OCI-LY3 (cell line): ENCODE measurements around the gene TNK1.

Experiments used
- H2AFZ ChIP-seq: fragments of 200-600, 300-600 bp; shearing (Covaris generic); 2 replicates; pipeline ENCODE4 v1.6.0; 2014; ENCODE audit warnings: antibody characterized with exemption, low read depth, low read length
- H3K27ac ChIP-seq: fragments of 200-600, 300-600 bp; sonication (generic); 2 replicates; pipeline ENCODE4 v1.5.1; 2014; ENCODE audit warnings: mild to moderate bottlenecking, low read length, moderate library complexity, mixed read lengths
- H3K27me3 ChIP-seq: fragments of 200-600, 300-600 bp; sonication (generic); 2 replicates; pipeline ENCODE4 v1.6.1; 2014; ENCODE audit warnings: low read depth, low read length, mixed read lengths
- H3K36me3 ChIP-seq: fragments of 200-600, 300-600 bp; sonication (generic); replicated peaks from 2 replicates; pipeline ENCODE3; 2014; ENCODE audit warnings: low read depth, low read length, mixed read lengths
- H3K4me1 ChIP-seq: fragments of 300-600, 200-600 bp; sonication (generic); 2 replicates; pipeline ENCODE4 v1.6.1; 2014; ENCODE audit warnings: low read length, mixed read lengths
- H3K4me2 ChIP-seq: fragments of 200-600, 300-600 bp; sonication (generic); 2 replicates; pipeline ENCODE4 v1.6.1; 2014; ENCODE audit warnings: low read length, mixed read lengths
- H3K4me3 ChIP-seq: fragments of 300-600, 200-600 bp; sonication (generic); 2 replicates; pipeline ENCODE4 v1.5.1; 2014; ENCODE audit warnings: antibody characterized with exemption, mild to moderate bottlenecking, low read length, moderate library complexity
- H3K79me2 ChIP-seq: fragments of 300-600, 200-600 bp; shearing (Covaris generic); 2 replicates; pipeline ENCODE4 v1.6.1; 2014; ENCODE audit warnings: mild to moderate bottlenecking, low read length, mixed read lengths
- H3K9ac ChIP-seq: fragments of 300-600, 200-600 bp; shearing (Covaris generic); 2 replicates; pipeline ENCODE4 v1.6.0; 2014; ENCODE audit warnings: mild to moderate bottlenecking, low read length, moderate library complexity
- H3K9me3 ChIP-seq: fragments of 200-600, 300-600 bp; shearing (Covaris generic); 2 replicates; pipeline ENCODE4 v1.6.1; 2014; ENCODE audit warnings: low read length, mixed read lengths; ENCODE audit not compliant: insufficient read depth
- H4K20me1 ChIP-seq: fragments of 200-600, 300-600 bp; sonication (generic); 2 replicates; pipeline ENCODE4 v1.6.1; 2016; ENCODE audit warnings: low read length, mixed read lengths; ENCODE audit not compliant: insufficient read depth
- EZH2phosphoT487 ChIP-seq: fragments of 200-600 bp; shearing (Covaris generic); IDR thresholded peaks from 2 replicates; pipeline ENCODE4 v1.6.1; 2018; ENCODE audit warnings: antibody characterized with exemption, mixed run types, low read depth
- TF ChIP-seq, protein P1 (sequence below): fragments of 200-600, 300-600 bp; sonication (generic); IDR thresholded peaks from 2 replicates; pipeline ENCODE4 v1.5.1; 2014; ENCODE audit warnings: antibody characterized with exemption, low read length, low read depth

Gene TNK1

DNA sequence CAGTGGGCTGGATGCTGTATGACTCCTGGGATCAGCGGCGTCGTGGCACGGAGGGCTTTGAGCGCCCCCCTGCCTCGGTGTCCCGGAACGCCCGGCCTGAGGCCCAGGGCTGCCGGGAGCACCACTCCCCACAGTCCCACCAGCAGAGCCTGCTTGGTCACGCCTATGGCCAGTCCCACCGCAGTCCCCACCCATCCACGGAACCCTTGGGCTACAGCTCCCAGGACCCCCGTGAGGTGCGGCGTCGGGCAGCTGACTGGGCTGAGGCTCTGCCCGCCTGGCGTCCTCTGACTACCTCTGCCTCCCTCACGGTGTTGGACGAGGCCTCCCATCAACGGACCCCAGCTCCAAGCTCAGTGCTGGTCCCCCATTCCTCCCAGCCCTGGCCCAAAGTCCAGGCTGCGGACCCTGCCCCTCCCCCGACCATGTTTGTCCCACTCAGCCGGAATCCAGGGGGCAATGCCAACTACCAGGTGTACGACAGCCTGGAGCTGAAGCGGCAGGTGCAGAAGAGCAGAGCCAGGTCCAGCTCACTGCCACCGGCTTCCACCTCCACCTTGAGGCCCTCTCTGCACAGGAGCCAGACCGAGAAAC, 46.1 kb downstream of the TNK1 start:
- Histone ChIP-seq H3K4me2 (no peak overlapping the region), H3K9me3 (no peaks in the 10 kb centered on the region), H3K27ac (no peak overlapping the region), H4K20me1 (no peaks in the 10 kb centered on the region), H2AFZ (no peak overlapping the region), H3K4me1 (no peaks in the 10 kb centered on the region), H3K79me2 (no peaks in the 10 kb centered on the region), H3K9ac (no peak overlapping the region), H3K4me3 (no peak overlapping the region), H3K36me3 (no peaks in the 10 kb centered on the region), H3K27me3 (no peaks in the 10 kb centered on the region)
- no peak for TF ChIP-seq EZH2phosphoT487
- TF ChIP-seq, protein P1, sequence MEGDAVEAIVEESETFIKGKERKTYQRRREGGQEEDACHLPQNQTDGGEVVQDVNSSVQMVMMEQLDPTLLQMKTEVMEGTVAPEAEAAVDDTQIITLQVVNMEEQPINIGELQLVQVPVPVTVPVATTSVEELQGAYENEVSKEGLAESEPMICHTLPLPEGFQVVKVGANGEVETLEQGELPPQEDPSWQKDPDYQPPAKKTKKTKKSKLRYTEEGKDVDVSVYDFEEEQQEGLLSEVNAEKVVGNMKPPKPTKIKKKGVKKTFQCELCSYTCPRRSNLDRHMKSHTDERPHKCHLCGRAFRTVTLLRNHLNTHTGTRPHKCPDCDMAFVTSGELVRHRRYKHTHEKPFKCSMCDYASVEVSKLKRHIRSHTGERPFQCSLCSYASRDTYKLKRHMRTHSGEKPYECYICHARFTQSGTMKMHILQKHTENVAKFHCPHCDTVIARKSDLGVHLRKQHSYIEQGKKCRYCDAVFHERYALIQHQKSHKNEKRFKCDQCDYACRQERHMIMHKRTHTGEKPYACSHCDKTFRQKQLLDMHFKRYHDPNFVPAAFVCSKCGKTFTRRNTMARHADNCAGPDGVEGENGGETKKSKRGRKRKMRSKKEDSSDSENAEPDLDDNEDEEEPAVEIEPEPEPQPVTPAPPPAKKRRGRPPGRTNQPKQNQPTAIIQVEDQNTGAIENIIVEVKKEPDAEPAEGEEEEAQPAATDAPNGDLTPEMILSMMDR: no peak

DNA sequence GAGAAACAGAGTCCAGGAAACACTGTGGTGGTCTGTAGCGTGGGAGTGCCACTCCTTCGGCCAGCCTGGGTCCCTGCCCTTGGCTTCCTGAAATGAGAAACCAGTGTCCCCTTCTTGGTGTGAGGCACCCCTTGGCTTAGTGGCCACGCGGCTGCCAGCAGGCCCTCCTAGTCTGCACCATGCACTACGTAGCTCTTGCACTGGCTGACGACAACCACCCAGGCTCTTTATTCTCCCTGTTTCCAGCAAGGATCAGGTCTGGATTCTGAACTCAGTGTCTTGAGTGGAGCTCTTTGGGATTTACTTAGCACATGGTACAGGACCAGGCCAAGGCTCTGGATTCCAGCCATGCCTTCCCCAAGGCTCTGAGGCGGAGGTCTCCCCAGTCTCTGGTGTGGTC, 46.7 kb downstream of the TNK1 start:
- Histone ChIP-seq H3K36me3 (no peaks in the 10 kb centered on the region), H4K20me1 (no peaks in the 10 kb centered on the region), H2AFZ (no peak overlapping the region), H3K9ac (no peak overlapping the region), H3K27me3 (no peaks in the 10 kb centered on the region), H3K4me3 (no peak overlapping the region), H3K4me2 (no peak overlapping the region), H3K4me1 (no peaks in the 10 kb centered on the region), H3K27ac (no peak overlapping the region), H3K79me2 (no peaks in the 10 kb centered on the region), H3K9me3 (no peaks in the 10 kb centered on the region)
- TF ChIP-seq, protein P1: no peak
- no peak for TF ChIP-seq EZH2phosphoT487

DNA sequence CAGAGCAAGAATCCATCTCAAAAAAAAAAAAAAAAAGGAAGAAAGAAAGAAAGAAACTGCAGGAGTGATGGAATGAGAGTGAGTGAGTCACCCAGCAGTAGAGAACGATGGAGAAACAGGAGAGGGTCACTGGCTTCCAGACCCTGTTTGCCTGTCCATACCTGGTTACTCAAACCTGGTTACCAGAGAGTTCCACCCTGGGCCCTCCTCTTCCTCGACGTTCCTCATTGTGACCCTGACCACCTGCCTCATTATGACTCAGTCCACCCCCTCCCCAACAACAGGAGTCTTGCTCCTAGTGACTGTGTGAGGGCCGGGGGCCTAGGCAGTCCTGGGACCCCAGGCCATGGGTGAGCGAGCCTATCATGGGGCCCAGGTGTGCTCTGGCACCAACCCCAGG, 47.7 kb downstream of the TNK1 start, which contains the start of gene SPEM3:
SPEM3 (plus strand) TSS at position 301 of the 400 bp plus-strand sequence; CDS start at position 347, 46 bp downstream.
- TF ChIP-seq EZH2phosphoT487: no peak
- Histone ChIP-seq H3K9me3 (no peaks in the 10 kb centered on the region), H3K4me1 (no peaks in the 10 kb centered on the region), H3K27me3 (no peaks in the 10 kb centered on the region), H3K36me3 (no peaks in the 10 kb centered on the region), H2AFZ (no peak within 1 kb of the TSS), H3K27ac (no peak within 1 kb of the TSS), H3K4me2 (no peak within 1 kb of the TSS), H3K4me3 (no peak within 1 kb of the TSS), H3K79me2 (no peaks in the 10 kb centered on the region), H4K20me1 (no peaks in the 10 kb centered on the region), H3K9ac (no peak within 1 kb of the TSS)

DNA sequence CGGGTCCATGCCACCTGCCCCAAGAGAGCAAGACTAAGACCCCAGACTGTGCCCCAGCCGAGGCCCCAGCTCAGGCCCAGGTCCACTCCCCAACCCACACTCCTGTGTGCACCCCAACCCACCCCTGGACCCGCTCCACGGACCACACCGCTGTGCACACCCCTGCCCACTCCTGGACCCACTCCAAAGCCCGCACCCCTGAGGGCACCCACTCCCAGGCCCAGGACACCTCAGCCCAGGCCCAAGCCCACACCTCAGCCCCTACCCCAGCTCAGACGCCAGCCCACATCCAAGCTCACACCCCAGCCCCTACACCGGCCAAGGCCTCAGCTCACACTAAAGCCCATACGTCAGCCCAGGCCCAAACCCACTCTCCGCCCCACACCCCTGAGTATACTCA, 48.8 kb downstream of the TNK1 start:
- TF ChIP-seq, protein P1: no peak
- TF ChIP-seq EZH2phosphoT487: no peak
- Histone ChIP-seq H3K27me3 (no peaks in the 10 kb centered on the region), H3K9me3 (no peaks in the 10 kb centered on the region), H3K79me2 (no peaks in the 10 kb centered on the region), H3K9ac (no peak overlapping the region), H3K4me1 (no peaks in the 10 kb centered on the region), H3K4me2 (no peak overlapping the region), H2AFZ (no peak overlapping the region), H3K36me3 (no peaks in the 10 kb centered on the region), H3K4me3 (no peak overlapping the region), H3K27ac (no peak overlapping the region), H4K20me1 (no peaks in the 10 kb centered on the region)
